Endothelial cell of umbilical vein (primary cell): ENCODE measurements around the gene CTIF.

Source experiments
- EZH2 ChIP-seq: IDR thresholded peaks from 2 replicates; pipeline ENCODE4 v1.6.1; 2012; ENCODE audit warnings: borderline replicate concordance, low read depth, mild to moderate bottlenecking, moderate library complexity, low read length, inconsistent platforms; ENCODE audit not compliant: severe bottlenecking
- FOS ChIP-seq: IDR thresholded peaks from 2 replicates; pipeline ENCODE4 v1.6.1; 2011; ENCODE audit warnings: mild to moderate bottlenecking, low read length, moderate library complexity, borderline replicate concordance; ENCODE audit not compliant: insufficient read depth
- GATA2 ChIP-seq: IDR thresholded peaks from 2 replicates; pipeline ENCODE4 v1.7.0; 2011; ENCODE audit warnings: low read depth, mild to moderate bottlenecking, moderate library complexity, mixed read lengths, low read length; ENCODE audit not compliant: insufficient read length, insufficient read depth
- JUN ChIP-seq: IDR thresholded peaks from 2 replicates; pipeline ENCODE4 v1.6.1; 2011; ENCODE audit warnings: borderline replicate concordance, low read depth; ENCODE audit not compliant: insufficient read length, insufficient read depth
- MYC ChIP-seq: IDR thresholded peaks from one replicate; pipeline ENCODE4 v1.6.1; 2011; ENCODE audit warnings: mild to moderate bottlenecking, low read depth, low read length
- POLR2A ChIP-seq: IDR thresholded peaks from 2 replicates; pipeline ENCODE4 v1.6.1; 2012; ENCODE audit warnings: low read depth, mild to moderate bottlenecking, control low read depth, low read length
- POLR2AphosphoS5 ChIP-seq: IDR thresholded peaks from 2 replicates; pipeline ENCODE4 v1.6.1; 2012; ENCODE audit warnings: low read depth, mild to moderate bottlenecking, control low read depth, low read length, moderate library complexity; ENCODE audit not compliant: insufficient read depth
- TF ChIP-seq, protein P1 (sequence below), 2 donors: IDR thresholded peaks; 1 replicate in 1 of 2; 2 replicates in 1 of 2; pipeline ENCODE4 v1.5.1; 2011; ENCODE audit warnings: low read length in 2 of 2, mild to moderate bottlenecking in 2 of 2, moderate library complexity in 2 of 2, control low read depth in 1 of 2, inconsistent platforms in 1 of 2, low read depth in 1 of 2; ENCODE audit not compliant: insufficient read depth in 1 of 2; ENCODE audit errors: extremely low read depth in 1 of 2
- TF ChIP-seq, protein P2 (sequence below): IDR thresholded peaks from 2 replicates; pipeline ENCODE4 v1.6.1; 2011; ENCODE audit not compliant: insufficient read depth, insufficient read length

DNA sequence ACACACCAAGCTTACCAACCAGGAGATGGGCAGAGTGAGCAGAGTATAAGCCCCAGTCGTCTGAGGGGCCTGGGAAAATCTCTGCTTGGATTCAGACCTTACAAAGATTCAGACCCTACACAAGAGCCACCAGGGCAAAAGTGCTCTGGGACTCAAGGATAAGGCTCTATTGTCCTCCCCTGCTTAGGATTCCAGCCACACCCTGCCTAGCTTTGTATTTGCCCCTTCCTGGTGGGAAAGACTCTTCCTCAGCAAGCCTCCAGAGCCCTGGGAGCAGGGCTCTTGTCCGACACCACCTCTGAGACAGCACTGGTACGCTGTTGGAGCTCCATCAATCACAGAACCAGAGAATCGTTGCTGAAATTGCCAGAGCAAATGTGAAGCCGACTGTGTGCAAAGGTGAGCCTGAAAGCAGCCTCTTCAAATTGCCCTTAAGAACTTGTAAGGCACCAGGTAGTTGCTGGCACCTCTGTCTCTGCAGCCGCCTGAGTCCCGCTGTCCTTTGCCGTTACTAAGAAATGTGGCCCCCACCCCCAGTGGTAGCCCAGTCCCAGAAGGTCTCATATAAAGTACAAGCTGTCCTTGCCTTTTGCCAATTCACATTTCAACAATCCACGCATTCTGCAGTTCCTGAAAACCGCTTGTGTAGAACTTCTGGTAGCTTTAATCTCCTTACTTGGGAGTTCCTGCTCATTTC, 148.7 kb downstream of the CTIF start:
- TF ChIP-seq, protein P1, sequence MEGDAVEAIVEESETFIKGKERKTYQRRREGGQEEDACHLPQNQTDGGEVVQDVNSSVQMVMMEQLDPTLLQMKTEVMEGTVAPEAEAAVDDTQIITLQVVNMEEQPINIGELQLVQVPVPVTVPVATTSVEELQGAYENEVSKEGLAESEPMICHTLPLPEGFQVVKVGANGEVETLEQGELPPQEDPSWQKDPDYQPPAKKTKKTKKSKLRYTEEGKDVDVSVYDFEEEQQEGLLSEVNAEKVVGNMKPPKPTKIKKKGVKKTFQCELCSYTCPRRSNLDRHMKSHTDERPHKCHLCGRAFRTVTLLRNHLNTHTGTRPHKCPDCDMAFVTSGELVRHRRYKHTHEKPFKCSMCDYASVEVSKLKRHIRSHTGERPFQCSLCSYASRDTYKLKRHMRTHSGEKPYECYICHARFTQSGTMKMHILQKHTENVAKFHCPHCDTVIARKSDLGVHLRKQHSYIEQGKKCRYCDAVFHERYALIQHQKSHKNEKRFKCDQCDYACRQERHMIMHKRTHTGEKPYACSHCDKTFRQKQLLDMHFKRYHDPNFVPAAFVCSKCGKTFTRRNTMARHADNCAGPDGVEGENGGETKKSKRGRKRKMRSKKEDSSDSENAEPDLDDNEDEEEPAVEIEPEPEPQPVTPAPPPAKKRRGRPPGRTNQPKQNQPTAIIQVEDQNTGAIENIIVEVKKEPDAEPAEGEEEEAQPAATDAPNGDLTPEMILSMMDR (IDR thresholded peaks at IDR 0.05; ENCODE audit: extremely low read depth in 1 of 2, insufficient read depth in 1 of 2, low read depth in 1 of 2, low read length in 2 of 2), result no peak
- no peak for TF ChIP-seq POLR2A
- no peak for TF ChIP-seq EZH2
- TF ChIP-seq, protein P2, sequence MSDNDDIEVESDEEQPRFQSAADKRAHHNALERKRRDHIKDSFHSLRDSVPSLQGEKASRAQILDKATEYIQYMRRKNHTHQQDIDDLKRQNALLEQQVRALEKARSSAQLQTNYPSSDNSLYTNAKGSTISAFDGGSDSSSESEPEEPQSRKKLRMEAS, result no peak
- TF ChIP-seq POLR2AphosphoS5, result no peak
- no peak for TF ChIP-seq MYC
- TF ChIP-seq JUN, result no peak
- no peak for TF ChIP-seq GATA2
- no peak for TF ChIP-seq FOS
